Measurements from ENCODE around the gene CHAF1A. TPM values are rescaled to one million over a fixed set of nuclear protein-coding genes. Genes with fewer than 3 reads are reported as not detected.

CHAF1A gene
- total RNA-seq, 1 experiment from 2014 or later = 30.0 TPM

- H3K9me2 ChIP-seq (ENCODE audit: insufficient read depth) = no peaks in the 10 kb centered on the region
- no peak overlapping the region for H2AFZ ChIP-seq
- H3K4me3 ChIP-seq = no peak overlapping the region
- ChIA-PET CTCF (no interaction called here), POLR2A (ENCODE audit: unreplicated experiment) (no interaction called here)
- H3K79me2 ChIP-seq (ENCODE audit: low read depth) = no peaks in the 10 kb centered on the region
- no peaks in the 10 kb centered on the region for H3K4me1 ChIP-seq (replicated peaks; ENCODE audit: insufficient read depth)
- H3K4me2 ChIP-seq = no peak overlapping the region
- no peaks in the 10 kb centered on the region for H4K20me1 ChIP-seq (ENCODE audit: insufficient read depth)
- no peak for DNase-seq
- no peak for TF ChIP-seq EZH2 (IDR thresholded peaks at IDR 0.05; ENCODE audit: low read depth)
- TF ChIP-seq, protein P1, sequence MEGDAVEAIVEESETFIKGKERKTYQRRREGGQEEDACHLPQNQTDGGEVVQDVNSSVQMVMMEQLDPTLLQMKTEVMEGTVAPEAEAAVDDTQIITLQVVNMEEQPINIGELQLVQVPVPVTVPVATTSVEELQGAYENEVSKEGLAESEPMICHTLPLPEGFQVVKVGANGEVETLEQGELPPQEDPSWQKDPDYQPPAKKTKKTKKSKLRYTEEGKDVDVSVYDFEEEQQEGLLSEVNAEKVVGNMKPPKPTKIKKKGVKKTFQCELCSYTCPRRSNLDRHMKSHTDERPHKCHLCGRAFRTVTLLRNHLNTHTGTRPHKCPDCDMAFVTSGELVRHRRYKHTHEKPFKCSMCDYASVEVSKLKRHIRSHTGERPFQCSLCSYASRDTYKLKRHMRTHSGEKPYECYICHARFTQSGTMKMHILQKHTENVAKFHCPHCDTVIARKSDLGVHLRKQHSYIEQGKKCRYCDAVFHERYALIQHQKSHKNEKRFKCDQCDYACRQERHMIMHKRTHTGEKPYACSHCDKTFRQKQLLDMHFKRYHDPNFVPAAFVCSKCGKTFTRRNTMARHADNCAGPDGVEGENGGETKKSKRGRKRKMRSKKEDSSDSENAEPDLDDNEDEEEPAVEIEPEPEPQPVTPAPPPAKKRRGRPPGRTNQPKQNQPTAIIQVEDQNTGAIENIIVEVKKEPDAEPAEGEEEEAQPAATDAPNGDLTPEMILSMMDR (conservative IDR thresholded peaks at IDR 0.05) = no peak
- no peaks in the 10 kb centered on the region for H3K36me3 ChIP-seq (ENCODE audit: low read depth)
- H3K27ac ChIP-seq = no peak overlapping the region
- intact Hi-C loops (cut with micrococcal nuclease; ENCODE audit: unreplicated experiment) = no loop called here
- H3K27me3 ChIP-seq (ENCODE audit: insufficient read depth, low read depth) = no peaks in the 10 kb centered on the region
- H3F3A ChIP-seq (ENCODE audit: insufficient read depth, low read depth) = peaks cover 9% of the 10 kb centered on the region; the same call in 1 of the 2 replicates
- BruUV-seq (replicated peaks) = no TSS peak
- no peaks in the 10 kb centered on the region for H3K9me3 ChIP-seq (ENCODE audit: insufficient read depth, low read depth)
These were observed 45.1 kb downstream of the CHAF1A start for GRCh38 chr19:4447327-4448146.

DNA sequence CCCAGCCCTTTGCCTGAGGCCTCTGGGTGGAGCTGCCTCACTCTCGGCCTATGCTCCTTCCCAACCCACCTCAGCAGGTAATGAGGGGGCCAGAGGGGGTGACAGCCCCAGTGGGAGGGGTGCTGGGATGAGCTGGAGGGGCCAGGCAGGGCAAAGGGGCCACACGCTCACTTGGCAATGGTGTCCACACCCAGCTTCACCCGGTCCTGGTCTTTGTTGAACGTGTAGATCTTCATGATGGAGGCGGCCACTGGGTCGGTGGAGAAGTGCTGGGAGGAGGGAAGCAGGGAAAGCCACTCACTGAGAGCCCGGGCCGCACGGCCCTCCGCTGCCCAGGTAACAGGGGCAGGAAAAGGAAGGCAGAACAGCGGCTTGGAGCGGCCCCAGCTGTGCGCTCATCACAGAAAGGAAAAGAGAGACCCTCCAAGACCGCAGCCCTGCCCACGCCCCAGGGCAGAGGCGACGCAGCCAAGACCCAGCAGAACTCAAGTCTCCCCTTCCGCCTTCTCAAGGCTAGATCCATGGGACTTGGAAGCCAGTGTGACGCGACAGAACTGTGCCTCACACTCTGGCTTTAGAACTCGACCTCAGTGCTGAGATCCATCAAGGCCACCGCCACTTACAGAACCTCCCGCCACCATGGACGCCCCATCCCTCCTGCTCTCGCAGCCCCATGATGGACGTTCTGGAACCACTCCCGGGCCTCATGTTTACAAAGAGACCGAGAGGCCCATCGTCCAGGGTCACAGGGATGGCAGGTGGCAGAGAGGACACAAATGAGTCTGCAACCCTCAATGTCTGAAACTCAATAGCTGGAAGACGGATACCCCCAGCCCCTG, 45.9 kb downstream of the CHAF1A start:
- H3K27ac ChIP-seq = no peak overlapping the region
- no peaks in the 10 kb centered on the region for H3K4me1 ChIP-seq (replicated peaks; ENCODE audit: insufficient read depth)
- no peak overlapping the region for H3K4me3 ChIP-seq
- peaks cover 9% of the 10 kb centered on the region; the same call in 1 of the 2 replicates for H3F3A ChIP-seq (ENCODE audit: insufficient read depth, low read depth)
- H2AFZ ChIP-seq = no peak overlapping the region
- TF ChIP-seq, protein P1 (conservative IDR thresholded peaks at IDR 0.05) = no peak
- no peak for TF ChIP-seq EZH2 (IDR thresholded peaks at IDR 0.05; ENCODE audit: low read depth)
- H3K36me3 ChIP-seq (ENCODE audit: low read depth) = no peaks in the 10 kb centered on the region
- no peak for DNase-seq
- H4K20me1 ChIP-seq (ENCODE audit: insufficient read depth) = no peaks in the 10 kb centered on the region
- H3K27me3 ChIP-seq (ENCODE audit: insufficient read depth, low read depth) = no peaks in the 10 kb centered on the region
- no peak overlapping the region for H3K4me2 ChIP-seq
- no peaks in the 10 kb centered on the region for H3K79me2 ChIP-seq (ENCODE audit: low read depth)
- ChIA-PET POLR2A (ENCODE audit: unreplicated experiment) (no interaction called here), CTCF (no interaction called here)
- no peaks in the 10 kb centered on the region for H3K9me3 ChIP-seq (ENCODE audit: insufficient read depth, low read depth)
- H3K9me2 ChIP-seq (ENCODE audit: insufficient read depth) = no peaks in the 10 kb centered on the region
- no TSS peak for BruUV-seq (replicated peaks)
- intact Hi-C loops (cut with micrococcal nuclease; ENCODE audit: unreplicated experiment) = no loop called here

DNA sequence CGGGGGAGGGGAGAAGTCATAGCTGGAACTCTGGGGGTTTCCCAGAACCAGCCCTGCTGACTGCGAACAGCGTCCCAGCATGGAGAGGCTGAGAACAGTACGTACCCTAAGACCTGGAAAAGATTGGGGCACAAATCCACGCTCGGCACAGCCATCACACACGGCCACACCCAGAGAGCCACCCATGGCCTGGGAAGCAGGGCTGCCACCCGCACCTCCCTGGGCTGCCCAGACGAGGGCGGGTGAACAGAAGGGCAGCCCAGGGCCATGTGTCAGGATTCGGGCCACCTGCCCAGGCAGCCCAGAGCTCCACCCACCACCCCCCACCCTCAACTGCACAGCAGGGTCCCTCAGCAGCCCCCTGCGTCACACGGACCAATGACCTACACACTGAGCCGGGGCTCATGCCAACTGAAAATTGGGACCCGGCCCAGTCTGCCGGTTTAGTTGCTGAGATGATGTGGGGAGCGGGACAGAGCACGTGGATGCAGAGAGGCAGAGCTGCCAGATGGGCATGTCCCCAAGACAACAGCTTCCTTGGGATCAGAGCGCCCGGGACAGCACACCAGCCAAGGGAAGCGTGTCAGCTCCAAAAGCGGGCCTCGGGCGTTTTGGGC, 46.7 kb downstream of the CHAF1A start:
- H3K9me2 ChIP-seq (ENCODE audit: insufficient read depth) = no peaks in the 10 kb centered on the region
- no peaks in the 10 kb centered on the region for H3K27me3 ChIP-seq (ENCODE audit: insufficient read depth, low read depth)
- H3K4me1 ChIP-seq (replicated peaks; ENCODE audit: insufficient read depth) = no peaks in the 10 kb centered on the region
- H3K36me3 ChIP-seq (ENCODE audit: low read depth) = no peaks in the 10 kb centered on the region
- H2AFZ ChIP-seq = no peak overlapping the region
- no peak overlapping the region for H3K4me2 ChIP-seq
- no peak overlapping the region for H3K27ac ChIP-seq
- BruUV-seq (replicated peaks) = no TSS peak
- H4K20me1 ChIP-seq (ENCODE audit: insufficient read depth) = no peaks in the 10 kb centered on the region
- H3K79me2 ChIP-seq (ENCODE audit: low read depth) = no peaks in the 10 kb centered on the region
- ChIA-PET CTCF (no interaction called here), POLR2A (ENCODE audit: unreplicated experiment) (no interaction called here)
- DNase-seq = no peak
- H3K4me3 ChIP-seq = no peak overlapping the region
- peaks cover 9% of the 10 kb centered on the region; the same call in 1 of the 2 replicates for H3F3A ChIP-seq (ENCODE audit: insufficient read depth, low read depth)
- TF ChIP-seq, protein P1 (conservative IDR thresholded peaks at IDR 0.05) = no peak
- TF ChIP-seq EZH2 (IDR thresholded peaks at IDR 0.05; ENCODE audit: low read depth) = no peak
- intact Hi-C loops (cut with micrococcal nuclease; ENCODE audit: unreplicated experiment) = no loop called here
- no peaks in the 10 kb centered on the region for H3K9me3 ChIP-seq (ENCODE audit: insufficient read depth, low read depth)

All from PC-9 (cell line).